ENCODE measurements around the gene FGF1. TPM values are rescaled to one million over a fixed set of nuclear protein-coding genes. Genes with fewer than 3 reads are reported as not detected.

FGF1 gene
- total RNA-seq, 1 experiment from 2014 or later = not detected

- no peaks in the 10 kb centered on the region for H3K36me3 ChIP-seq (ENCODE audit: control insufficient read depth, insufficient read depth, low read length)
- H3K27me3 ChIP-seq (ENCODE audit: control insufficient read depth, insufficient read depth, low read length) = no peaks in the 10 kb centered on the region
- intact Hi-C loops (cut with micrococcal nuclease; ENCODE audit: unreplicated experiment) (no loop called here), in situ Hi-C loops (cut with HindIII; ENCODE audit: low pct_unique_long_range_greater_than_20kb, low sequenced_read_pairs) (no loop called here)
- POLR2A ChIA-PET = no interaction called here
- BruUV-seq (replicated peaks) = no TSS peak
- no peak for TF ChIP-seq CTCF (IDR thresholded peaks at IDR 0.05)
- TF ChIP-seq TCF7L2 (IDR thresholded peaks at IDR 0.05; ENCODE audit: low read depth, low read length) = no peak
- TF ChIP-seq, protein P1, sequence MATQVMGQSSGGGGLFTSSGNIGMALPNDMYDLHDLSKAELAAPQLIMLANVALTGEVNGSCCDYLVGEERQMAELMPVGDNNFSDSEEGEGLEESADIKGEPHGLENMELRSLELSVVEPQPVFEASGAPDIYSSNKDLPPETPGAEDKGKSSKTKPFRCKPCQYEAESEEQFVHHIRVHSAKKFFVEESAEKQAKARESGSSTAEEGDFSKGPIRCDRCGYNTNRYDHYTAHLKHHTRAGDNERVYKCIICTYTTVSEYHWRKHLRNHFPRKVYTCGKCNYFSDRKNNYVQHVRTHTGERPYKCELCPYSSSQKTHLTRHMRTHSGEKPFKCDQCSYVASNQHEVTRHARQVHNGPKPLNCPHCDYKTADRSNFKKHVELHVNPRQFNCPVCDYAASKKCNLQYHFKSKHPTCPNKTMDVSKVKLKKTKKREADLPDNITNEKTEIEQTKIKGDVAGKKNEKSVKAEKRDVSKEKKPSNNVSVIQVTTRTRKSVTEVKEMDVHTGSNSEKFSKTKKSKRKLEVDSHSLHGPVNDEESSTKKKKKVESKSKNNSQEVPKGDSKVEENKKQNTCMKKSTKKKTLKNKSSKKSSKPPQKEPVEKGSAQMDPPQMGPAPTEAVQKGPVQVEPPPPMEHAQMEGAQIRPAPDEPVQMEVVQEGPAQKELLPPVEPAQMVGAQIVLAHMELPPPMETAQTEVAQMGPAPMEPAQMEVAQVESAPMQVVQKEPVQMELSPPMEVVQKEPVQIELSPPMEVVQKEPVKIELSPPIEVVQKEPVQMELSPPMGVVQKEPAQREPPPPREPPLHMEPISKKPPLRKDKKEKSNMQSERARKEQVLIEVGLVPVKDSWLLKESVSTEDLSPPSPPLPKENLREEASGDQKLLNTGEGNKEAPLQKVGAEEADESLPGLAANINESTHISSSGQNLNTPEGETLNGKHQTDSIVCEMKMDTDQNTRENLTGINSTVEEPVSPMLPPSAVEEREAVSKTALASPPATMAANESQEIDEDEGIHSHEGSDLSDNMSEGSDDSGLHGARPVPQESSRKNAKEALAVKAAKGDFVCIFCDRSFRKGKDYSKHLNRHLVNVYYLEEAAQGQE (IDR thresholded peaks at IDR 0.05; ENCODE audit: insufficient read depth in 1 of 2, low read depth in 2 of 2, low read length in 1 of 2) = no peak
- TF ChIP-seq POLR2AphosphoS5 (IDR thresholded peaks at IDR 0.05; ENCODE audit: low read depth, low read length) = no peak
- no peak for TF ChIP-seq SIN3A (IDR thresholded peaks at IDR 0.05; ENCODE audit: borderline replicate concordance, insufficient read depth, low read depth, low read length)
- no peak overlapping the region for H3K4me3 ChIP-seq (ENCODE audit: low read depth in 2 of 2, low read length in 2 of 2)
- no peak overlapping the region for H3K27ac ChIP-seq (ENCODE audit: low read length)
- CTCF ChIA-PET = interaction anchor here (0.7 to 1.2 kb wide), 2 partner anchors 13 to 45 kb away, joined by 3 to 5 read pairs; no protein-coding TSS in a partner anchor
- no peaks in the 10 kb centered on the region for H3K9me3 ChIP-seq (ENCODE audit: control insufficient read depth, insufficient read depth, low read depth, low read length)
- DNase-seq (ENCODE audit: low read depth, low spot score) = no peak
- H3K4me1 ChIP-seq (ENCODE audit: control insufficient read depth, insufficient read depth, low read length) = no peaks in the 10 kb centered on the region
- ATAC-seq = no peak
These were observed 17.6 kb downstream of the FGF1 start for GRCh38 chr5:142668336-142668735.

DNA sequence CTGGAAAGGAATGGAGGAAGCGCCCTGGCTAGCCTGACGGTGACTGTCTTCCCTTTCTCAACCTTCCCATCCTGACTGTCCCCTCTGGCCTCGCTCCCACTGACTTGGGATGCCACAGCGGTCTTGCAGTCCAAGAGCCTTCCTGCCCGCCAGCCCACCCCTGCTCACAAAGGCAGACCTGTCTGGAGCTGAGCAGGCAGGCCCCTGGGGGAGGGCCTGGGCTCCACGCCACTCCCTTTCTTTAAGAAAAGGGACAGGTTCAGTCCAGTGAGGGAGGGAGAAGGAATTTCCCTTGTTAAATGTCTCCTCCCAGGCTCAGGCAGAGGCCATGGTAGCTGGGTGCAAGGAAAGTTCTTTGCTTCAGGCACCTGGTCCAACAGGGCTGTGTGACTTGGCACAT, 18.1 kb downstream of the FGF1 start:
- TF ChIP-seq TCF7L2 (IDR thresholded peaks at IDR 0.05; ENCODE audit: low read depth, low read length) = no peak
- TF ChIP-seq CTCF (IDR thresholded peaks at IDR 0.05) = no peak
- TF ChIP-seq, protein P1 (IDR thresholded peaks at IDR 0.05; ENCODE audit: insufficient read depth in 1 of 2, low read depth in 2 of 2, low read length in 1 of 2) = no peak
- no peak for TF ChIP-seq SIN3A (IDR thresholded peaks at IDR 0.05; ENCODE audit: borderline replicate concordance, insufficient read depth, low read depth, low read length)
- TF ChIP-seq POLR2AphosphoS5 (IDR thresholded peaks at IDR 0.05; ENCODE audit: low read depth, low read length) = no peak
- H3K9me3 ChIP-seq (ENCODE audit: control insufficient read depth, insufficient read depth, low read depth, low read length) = no peaks in the 10 kb centered on the region
- H3K27me3 ChIP-seq (ENCODE audit: control insufficient read depth, insufficient read depth, low read length) = no peaks in the 10 kb centered on the region
- H3K27ac ChIP-seq (ENCODE audit: low read length) = no peak overlapping the region
- no peak overlapping the region for H3K4me3 ChIP-seq (ENCODE audit: low read depth in 2 of 2, low read length in 2 of 2)
- ChIA-PET CTCF (interaction anchor here (0.7 kb wide), 1 partner anchor 12 kb away, joined by 3 read pairs; no protein-coding TSS in a partner anchor), POLR2A (no interaction called here)
- no TSS peak for BruUV-seq (replicated peaks)
- DNase-seq (ENCODE audit: low read depth, low spot score) (no peak), ATAC-seq (no peak)
- intact Hi-C loops (cut with micrococcal nuclease; ENCODE audit: unreplicated experiment) = no loop called here
- H3K36me3 ChIP-seq (ENCODE audit: control insufficient read depth, insufficient read depth, low read length) = no peaks in the 10 kb centered on the region
- in situ Hi-C loops (cut with HindIII; ENCODE audit: low pct_unique_long_range_greater_than_20kb, low sequenced_read_pairs) = no loop called here
- H3K4me1 ChIP-seq (ENCODE audit: control insufficient read depth, insufficient read depth, low read length) = no peaks in the 10 kb centered on the region

All from Panc1 (cell line).